T follicular helper cell (primary cell): Measurements from ENCODE around the gene OSBPL5.

ENCODE experiments used
- DNase-seq: peaks from one replicate; pipeline ENCODE4 v3.0.0-alpha.2; 2020; ENCODE audit warnings: low read depth
- total RNA-seq, 2 experiments: gene quantifications; one replicate each; lab custom pipeline; 2026; lab: John Stamatoyannopoulos, UW

The OSBPL5 gene, protein sequence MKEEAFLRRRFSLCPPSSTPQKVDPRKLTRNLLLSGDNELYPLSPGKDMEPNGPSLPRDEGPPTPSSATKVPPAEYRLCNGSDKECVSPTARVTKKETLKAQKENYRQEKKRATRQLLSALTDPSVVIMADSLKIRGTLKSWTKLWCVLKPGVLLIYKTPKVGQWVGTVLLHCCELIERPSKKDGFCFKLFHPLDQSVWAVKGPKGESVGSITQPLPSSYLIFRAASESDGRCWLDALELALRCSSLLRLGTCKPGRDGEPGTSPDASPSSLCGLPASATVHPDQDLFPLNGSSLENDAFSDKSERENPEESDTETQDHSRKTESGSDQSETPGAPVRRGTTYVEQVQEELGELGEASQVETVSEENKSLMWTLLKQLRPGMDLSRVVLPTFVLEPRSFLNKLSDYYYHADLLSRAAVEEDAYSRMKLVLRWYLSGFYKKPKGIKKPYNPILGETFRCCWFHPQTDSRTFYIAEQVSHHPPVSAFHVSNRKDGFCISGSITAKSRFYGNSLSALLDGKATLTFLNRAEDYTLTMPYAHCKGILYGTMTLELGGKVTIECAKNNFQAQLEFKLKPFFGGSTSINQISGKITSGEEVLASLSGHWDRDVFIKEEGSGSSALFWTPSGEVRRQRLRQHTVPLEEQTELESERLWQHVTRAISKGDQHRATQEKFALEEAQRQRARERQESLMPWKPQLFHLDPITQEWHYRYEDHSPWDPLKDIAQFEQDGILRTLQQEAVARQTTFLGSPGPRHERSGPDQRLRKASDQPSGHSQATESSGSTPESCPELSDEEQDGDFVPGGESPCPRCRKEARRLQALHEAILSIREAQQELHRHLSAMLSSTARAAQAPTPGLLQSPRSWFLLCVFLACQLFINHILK
- total RNA-seq = 1.0 to 8.8 reads per million in 2 experiments

DNA sequence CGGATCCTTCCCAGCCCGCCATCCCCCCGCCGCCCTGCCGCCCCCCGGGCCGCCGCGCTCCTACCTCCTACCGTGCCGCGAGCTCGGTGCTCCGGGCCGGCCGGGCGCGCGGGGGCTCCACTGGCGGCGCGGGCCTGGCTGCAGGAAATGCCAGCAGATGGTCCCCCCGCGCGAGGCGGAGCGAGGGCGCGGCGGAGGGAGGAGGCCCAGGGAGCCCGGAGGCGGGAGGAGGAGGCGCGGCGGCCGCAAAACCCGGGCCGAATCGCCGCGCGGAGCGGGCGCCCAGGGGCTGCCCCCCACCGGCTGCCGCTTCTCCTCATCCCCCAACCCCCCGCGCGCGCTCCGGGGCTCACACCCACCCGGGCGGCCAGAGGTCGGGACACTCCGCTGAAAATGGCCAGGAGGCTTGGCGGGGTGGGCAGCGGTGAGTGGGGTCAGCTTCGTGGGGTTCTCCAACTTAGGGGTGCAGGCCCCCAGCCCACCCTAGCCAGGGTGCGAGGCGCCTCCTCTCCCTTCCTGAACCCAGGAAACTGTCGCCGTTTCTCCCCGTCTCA, at the start of gene OSBPL5:
Gene OSBPL5 (minus strand): TSS at position 159 of the 554 bp plus-strand sequence. CDS start 36,162 bp downstream, outside the sequence.
- no peak for DNase-seq

GRCh38 chr11:3214420-3214699, 49.2 kb upstream of the OSBPL5 start:
- no peak for DNase-seq

DNA sequence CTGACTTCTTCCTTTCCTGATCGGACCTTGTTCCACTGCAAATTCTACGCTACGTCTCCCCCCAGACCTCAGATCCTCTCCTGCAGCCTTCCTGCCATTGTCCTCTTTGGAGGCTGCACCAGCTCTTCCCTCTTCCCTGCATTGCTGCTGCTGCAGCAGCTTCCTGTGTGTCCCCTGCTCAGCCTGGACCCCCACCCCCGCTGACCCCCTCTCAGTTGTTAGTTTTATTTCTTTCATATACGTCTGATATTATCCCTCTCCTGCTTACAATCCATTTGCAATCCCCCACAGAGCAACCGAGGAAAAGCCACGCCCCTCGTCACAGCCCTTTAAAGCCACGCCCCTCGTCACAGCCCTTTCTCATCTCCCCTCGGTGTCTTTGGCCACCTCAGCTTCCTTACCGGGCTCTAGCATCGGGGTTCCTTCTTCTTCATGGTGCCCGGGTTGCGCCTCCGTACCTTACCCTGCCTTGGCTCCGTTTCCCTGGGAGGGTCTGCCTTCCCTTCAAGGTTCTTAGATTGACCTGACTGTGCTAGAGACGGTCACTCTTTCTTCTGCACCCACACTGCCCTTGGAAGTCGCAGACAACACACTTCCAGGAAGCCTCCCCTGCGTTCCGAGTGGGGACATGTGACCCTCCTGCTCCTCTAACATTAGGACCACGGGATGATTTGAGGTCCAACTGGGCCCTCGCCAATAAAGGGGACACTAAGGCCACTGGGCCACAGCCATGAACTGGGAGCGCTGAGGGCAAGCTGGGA, 48.7 kb upstream of the OSBPL5 start:
- no peak for DNase-seq

- DNase-seq = no peak
These were observed 43.2 kb upstream of the OSBPL5 start for GRCh38 chr11:3208272-3208671.

GRCh38 chr11:3207526-3208189, 42.5 kb upstream of the OSBPL5 start:
- DNase-seq = no peak

DNA sequence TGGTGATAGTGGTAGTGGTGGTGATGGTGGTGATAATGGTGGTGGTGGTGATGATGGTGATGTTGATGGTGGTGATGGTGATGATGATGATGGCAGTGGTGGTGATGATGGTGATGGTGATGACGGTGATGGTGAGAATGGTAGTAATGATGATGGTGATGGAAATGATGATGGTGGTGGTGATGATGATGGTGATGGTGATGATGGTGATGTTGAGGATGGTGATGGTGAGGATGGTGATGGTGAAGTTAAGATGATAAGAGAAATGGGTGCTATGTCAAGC, 41.8 kb upstream of the OSBPL5 start:
- DNase-seq = no peak

DNA sequence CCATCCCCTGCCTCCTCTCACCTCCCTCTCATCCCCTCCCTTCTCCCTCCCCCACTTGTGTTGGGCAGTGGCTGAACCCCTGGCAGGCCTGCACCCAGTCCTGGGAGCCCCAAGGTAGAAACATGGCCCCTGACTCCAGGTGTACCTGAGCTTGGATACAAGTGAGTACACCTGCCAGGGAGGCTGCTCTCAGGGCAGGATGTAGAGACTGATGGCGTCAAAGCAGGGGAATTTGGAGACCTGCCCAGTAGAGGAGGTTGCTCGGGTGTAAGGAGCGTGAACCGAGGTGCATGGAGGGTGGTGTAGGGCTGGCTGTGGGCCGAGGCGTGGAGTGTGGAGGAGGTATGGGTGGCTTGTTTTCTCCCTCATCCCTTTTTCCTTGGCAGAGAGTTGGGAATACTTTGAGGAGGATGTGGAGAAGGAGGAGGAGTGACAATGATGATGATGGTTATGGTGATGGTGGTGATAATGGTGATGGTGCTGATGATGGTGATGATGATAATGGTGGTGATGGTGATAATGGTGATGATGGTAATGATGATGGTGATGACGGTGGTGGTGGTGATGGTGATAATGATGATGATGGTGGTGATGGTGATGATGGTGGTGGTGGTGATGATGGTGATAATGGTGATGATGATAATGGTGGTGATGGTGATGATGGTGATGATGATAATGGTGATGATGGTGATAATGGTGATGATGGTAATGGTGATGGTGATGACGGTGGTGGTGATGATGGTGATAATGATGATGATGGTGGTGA, 41.2 kb upstream of the OSBPL5 start:
- no peak for DNase-seq

GRCh38 chr11:3205261-3206155, 40.4 kb upstream of the OSBPL5 start:
- DNase-seq = no peak

- DNase-seq = no peak
These were observed 39.3 kb upstream of the OSBPL5 start for GRCh38 chr11:3204141-3205015.

- no peak for DNase-seq
These were observed 38.3 kb upstream of the OSBPL5 start for GRCh38 chr11:3203221-3204043.

DNA sequence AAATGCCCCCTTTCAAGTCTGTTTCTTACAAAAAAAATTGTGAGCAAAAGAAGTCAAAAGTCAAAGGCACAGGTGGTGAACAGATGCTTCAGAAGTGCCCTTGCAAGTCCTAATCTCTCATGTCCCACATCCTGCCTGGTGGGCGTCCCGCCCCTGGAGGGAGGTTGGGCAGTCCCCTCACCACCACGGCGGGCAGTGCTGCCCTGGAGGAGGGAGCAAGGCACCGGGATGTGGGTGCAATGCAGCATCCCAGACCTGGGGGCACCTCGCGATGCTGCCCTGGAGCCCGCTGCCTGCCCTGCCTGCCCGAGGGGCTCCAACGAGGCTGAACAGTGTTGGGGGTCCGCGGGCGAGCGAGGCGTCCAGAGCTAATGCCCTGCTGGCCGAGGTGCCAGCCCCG, 37.6 kb upstream of the OSBPL5 start:
- no peak for DNase-seq

DNA sequence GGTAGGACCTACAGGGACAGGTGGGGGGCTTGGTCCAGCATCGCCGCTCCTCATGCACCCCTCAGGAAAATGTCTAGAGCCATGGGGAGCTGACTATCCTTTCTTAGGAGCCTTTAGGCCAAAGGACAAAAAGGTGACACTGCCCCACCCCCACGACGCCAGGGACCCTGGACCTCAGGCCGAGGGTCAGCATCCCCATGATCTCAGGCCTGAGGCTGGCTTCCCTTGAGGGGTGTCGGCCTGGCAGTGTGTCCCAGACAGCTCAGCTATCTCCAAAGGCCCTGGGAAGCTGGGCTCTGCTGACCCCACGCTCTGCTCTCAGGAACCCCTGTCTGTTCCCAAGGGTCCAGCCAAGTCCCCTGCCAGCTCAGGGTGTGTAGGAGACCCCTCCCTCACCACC, 37.2 kb upstream of the OSBPL5 start:
- no peak for DNase-seq

DNA sequence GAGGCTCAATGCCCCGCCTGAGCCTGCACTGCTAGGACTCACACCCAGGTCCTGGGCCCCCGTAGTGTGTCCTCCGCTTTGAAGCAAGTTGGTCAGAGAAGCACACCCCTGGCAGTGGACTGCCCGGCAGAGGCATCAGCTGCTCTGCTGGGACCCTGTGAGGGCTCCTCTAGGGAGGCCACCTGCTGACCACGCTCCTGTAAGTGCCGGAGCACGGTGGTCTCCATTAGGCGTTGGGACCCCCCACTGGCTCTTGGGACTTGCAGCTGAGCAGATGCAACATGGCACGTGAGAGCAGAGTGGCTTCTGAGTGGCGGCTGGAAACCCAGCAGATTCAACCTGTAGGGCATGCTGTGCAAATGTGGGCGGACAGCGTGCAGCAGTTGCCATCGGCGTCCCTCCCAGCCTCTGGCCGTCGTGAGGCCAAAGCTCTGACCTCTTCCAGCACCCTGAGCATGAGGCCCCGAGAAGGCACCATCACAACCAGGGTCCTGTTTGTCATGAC, 36.6 kb upstream of the OSBPL5 start:
- DNase-seq = no peak

- DNase-seq = no peak
These were observed 36.0 kb upstream of the OSBPL5 start for GRCh38 chr11:3201112-3201581.

- DNase-seq = no peak
These were observed 35.4 kb upstream of the OSBPL5 start for GRCh38 chr11:3200388-3201111.

DNA sequence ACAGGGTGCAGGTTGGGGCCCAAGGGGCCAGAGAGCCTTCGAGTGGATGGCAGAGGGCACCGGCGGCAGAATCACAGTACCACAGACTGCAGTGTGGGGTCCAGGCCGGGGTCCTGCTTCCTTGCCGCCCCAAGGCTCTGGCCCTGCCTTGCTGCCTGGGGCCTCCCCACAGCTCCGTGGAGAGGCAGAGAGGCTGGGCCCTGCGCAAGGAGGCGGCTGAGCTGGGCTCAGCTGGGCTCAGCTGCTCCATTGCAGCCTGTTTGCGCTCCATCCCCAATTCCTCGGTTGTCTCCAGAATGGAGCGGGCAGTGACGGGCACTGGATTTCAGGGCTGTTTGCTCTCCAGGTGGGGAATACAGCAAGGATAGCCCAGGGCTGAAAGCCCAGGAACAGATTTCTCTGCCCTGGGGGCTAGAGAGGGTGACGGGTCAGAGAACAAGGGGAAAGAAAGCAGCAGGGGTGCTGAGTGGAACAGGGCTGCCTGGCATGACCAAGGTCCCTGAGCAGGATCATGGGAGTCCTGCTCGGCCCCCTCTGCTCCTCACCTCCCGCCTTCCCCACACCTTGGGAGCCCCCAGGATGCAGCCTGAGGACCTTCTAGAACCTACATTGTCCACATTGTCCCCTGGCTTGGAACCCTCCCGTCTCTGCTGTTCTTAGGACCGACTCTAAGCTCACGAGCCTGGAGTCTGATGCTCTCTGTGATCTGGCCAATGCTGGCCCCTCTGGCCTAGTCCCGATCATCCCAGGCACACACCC, 34.6 kb upstream of the OSBPL5 start:
- DNase-seq = no peak
